ENCODE results near the gene MIB2. TPM values are rescaled to one million over a fixed set of nuclear protein-coding genes. Genes with fewer than 3 reads are reported as not detected.

Gene MIB2
- total RNA-seq, 3 donors from 2014 or later (not counting 1 experiment from before 2014, with no cell fraction given) = 44.9 to 54.1 (median 46.0) TPM

DNA sequence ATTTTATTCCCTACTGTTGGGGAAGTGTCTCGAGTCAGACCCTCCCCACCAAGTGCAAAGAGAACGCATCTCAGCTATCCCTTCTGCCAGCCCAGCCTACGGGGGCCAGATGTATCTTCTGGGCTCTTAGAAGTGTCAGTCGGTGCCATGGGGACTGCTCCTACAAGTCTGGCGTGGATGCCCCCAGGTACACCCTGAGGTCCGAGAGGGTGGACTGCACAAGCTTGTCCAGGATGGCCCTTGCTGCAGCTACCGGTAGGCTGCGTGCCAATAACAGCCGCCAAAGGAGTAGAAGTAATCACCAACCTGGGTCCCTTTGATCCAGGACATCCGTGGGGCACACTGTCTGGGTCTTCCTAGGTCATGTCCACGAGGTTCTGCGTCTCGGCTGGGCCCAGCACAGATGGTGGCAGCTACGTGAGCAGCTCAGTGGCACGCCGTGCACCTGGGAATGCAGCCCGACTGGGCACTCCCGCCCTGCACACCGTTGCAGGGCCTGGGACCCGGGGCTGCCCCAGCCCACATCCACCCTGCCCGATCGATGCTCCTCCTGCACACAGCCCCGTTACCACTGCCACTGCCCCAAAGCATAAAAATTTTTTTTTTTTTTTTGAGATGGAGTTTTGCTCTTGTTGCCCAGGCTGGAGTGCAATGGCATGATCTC is 31.8 kb upstream of the MIB2 start:
- Mint-ChIP-seq H3K9me3 (no peaks in the 10 kb centered on the region), H3K36me3 (no peaks in the 10 kb centered on the region), H3K27ac (no peak overlapping the region), H3K27me3 (ENCODE audit: low read depth in 2 of 2) (peaks cover 0 to 15% of the 10 kb centered on the region in 2 donors), H3K4me1 (no peaks in the 10 kb centered on the region), H3K4me3 (no peak overlapping the region)
- Histone ChIP-seq H3K36me3 (ENCODE audit: control insufficient read depth, insufficient read depth, low read length) (no peaks in the 10 kb centered on the region), H3K4me1 (ENCODE audit: control insufficient read depth, insufficient read depth, low read length) (no peaks in the 10 kb centered on the region), H3K4me3 (ENCODE audit: low read length) (no peak overlapping the region), H3K27ac (ENCODE audit: low read length) (no peak overlapping the region), H3K27me3 (ENCODE audit: control insufficient read depth, insufficient read depth, low read length) (peaks cover 2% of the 10 kb centered on the region), H3K9me3 (ENCODE audit: control insufficient read depth, insufficient read depth, low read length) (no peaks in the 10 kb centered on the region)
- 88% methylated on average over 22 of the region's 23 CpGs for WGBS (ENCODE audit: insufficient coverage)
- DNase-seq (no peak), ATAC-seq (peak in 1 of 3 donors; percentile 32)
- TF ChIP-seq, protein P1, sequence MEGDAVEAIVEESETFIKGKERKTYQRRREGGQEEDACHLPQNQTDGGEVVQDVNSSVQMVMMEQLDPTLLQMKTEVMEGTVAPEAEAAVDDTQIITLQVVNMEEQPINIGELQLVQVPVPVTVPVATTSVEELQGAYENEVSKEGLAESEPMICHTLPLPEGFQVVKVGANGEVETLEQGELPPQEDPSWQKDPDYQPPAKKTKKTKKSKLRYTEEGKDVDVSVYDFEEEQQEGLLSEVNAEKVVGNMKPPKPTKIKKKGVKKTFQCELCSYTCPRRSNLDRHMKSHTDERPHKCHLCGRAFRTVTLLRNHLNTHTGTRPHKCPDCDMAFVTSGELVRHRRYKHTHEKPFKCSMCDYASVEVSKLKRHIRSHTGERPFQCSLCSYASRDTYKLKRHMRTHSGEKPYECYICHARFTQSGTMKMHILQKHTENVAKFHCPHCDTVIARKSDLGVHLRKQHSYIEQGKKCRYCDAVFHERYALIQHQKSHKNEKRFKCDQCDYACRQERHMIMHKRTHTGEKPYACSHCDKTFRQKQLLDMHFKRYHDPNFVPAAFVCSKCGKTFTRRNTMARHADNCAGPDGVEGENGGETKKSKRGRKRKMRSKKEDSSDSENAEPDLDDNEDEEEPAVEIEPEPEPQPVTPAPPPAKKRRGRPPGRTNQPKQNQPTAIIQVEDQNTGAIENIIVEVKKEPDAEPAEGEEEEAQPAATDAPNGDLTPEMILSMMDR (IDR thresholded peaks at IDR 0.05) = no peak
- intact Hi-C loops (cut with micrococcal nuclease) = no loop called here

DNA sequence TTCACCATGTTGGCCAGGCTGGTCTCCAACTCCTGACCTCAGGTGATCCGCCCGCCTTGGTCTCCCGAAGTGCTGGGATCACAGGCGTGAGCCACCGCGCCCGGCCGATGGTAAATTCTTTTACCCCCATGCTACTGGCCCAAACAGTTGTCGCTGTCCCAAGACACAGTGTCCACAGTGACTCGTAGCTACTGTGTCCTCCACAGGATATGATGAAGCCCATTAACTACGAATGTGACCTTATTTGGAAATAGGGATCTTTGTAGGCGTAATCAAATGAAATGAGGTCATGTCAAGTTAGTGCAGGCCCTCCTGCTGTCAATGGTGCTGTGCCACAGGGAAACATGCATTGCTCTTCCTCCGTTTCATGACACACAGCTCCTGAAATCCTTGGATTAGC is 23.8 kb upstream of the MIB2 start:
- WGBS (ENCODE audit: insufficient coverage) = 91% methylated on average over 13 of the region's 13 CpGs
- intact Hi-C loops (cut with micrococcal nuclease) = no loop called here
- Histone ChIP-seq H3K27me3 (ENCODE audit: control insufficient read depth, insufficient read depth, low read length) (no peaks in the 10 kb centered on the region), H3K4me3 (ENCODE audit: low read length) (no peak overlapping the region), H3K27ac (ENCODE audit: low read length) (no peak overlapping the region), H3K4me1 (ENCODE audit: control insufficient read depth, insufficient read depth, low read length) (no peaks in the 10 kb centered on the region), H3K9me3 (ENCODE audit: control insufficient read depth, insufficient read depth, low read length) (no peaks in the 10 kb centered on the region), H3K36me3 (ENCODE audit: control insufficient read depth, insufficient read depth, low read length) (no peaks in the 10 kb centered on the region)
- H3K4me3 Mint-ChIP-seq = no peak overlapping the region
- TF ChIP-seq, protein P1 (IDR thresholded peaks at IDR 0.05) = no peak
- no peaks in the 10 kb centered on the region for H3K27me3 Mint-ChIP-seq (ENCODE audit: low read depth in 2 of 2)
- no peaks in the 10 kb centered on the region for H3K36me3 Mint-ChIP-seq
- no peaks in the 10 kb centered on the region for H3K4me1 Mint-ChIP-seq
- ATAC-seq = no peak
- DNase-seq = no peak
- H3K27ac Mint-ChIP-seq = no peak overlapping the region
- H3K9me3 Mint-ChIP-seq = no peaks in the 10 kb centered on the region

DNA sequence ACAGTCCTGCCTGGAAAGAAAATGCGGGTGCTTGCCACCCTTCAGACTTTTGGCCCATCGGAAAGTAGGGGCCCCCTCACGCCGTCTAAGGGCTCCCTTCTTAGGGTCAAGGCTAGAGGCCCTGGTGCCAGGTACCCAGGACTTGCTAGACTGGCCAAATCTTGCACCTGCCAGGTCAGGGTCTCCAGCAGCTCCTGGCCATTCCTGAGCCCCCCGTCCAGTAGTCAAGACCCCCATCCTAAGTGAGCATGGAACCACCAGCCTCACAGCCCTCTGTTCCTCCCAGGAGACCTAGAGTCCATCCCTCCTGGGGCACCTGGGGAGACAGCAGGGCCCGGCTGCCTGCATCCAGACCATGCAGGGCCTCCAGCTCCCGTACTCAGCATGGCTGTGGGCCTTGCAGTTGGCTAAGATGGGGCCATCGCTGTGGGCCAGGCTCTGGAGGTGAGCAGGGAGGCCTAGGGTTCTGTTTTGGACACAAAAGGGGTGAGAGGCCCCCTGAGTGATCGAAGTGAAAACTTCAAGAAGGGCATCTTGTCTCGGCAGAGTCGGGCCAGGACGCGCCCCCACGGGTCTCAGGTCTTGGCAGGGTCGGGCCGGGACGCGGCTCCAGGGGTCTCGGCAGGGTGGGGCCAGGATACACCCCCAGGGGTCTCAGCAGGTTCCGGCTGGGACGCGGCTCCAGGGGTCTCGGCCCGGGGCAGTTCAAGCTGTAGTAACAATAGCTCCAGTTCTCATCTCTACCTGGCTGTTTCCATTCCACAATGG is 21.3 kb upstream of the MIB2 start:
- Mint-ChIP-seq H3K36me3 (no peaks in the 10 kb centered on the region), H3K4me1 (peaks cover 0 to 4% of the 10 kb centered on the region in 2 donors), H3K4me3 (no peak overlapping the region), H3K27ac (no peak overlapping the region), H3K27me3 (ENCODE audit: low read depth in 2 of 2) (peaks cover 0 to 6% of the 10 kb centered on the region in 2 donors), H3K9me3 (no peaks in the 10 kb centered on the region)
- peaks cover 10% of the 10 kb centered on the region for H3K4me1 ChIP-seq (ENCODE audit: control insufficient read depth, insufficient read depth, low read length)
- TF ChIP-seq, protein P1 (IDR thresholded peaks at IDR 0.05) = no peak
- DNase-seq (no peak), ATAC-seq (no peak)
- H3K36me3 ChIP-seq (ENCODE audit: control insufficient read depth, insufficient read depth, low read length) = no peaks in the 10 kb centered on the region
- intact Hi-C loops (cut with micrococcal nuclease) = no loop called here
- no peaks in the 10 kb centered on the region for H3K9me3 ChIP-seq (ENCODE audit: control insufficient read depth, insufficient read depth, low read length)
- H3K27ac ChIP-seq (ENCODE audit: low read length) = no peak overlapping the region
- H3K27me3 ChIP-seq (ENCODE audit: control insufficient read depth, insufficient read depth, low read length) = peaks cover 2% of the 10 kb centered on the region
- whole genome bisulfite sequencing (ENCODE audit: insufficient coverage) = 87% methylated on average over 24 of the region's 24 CpGs
- no peak overlapping the region for H3K4me3 ChIP-seq (ENCODE audit: low read length)

Data from natural killer cell (primary cell).